Measurements from ENCODE around the gene GALNT12. TPM values are rescaled to one million over a fixed set of nuclear protein-coding genes. Genes with fewer than 3 reads are reported as not detected.

The GALNT12 gene
- total RNA-seq, 1 donor from 2014 or later, result 28.6 TPM

Other genes with a start within 250 kb of the GALNT12 start
- 0.29 TPM for gene GABBR2, start 98.7 kb upstream of the GALNT12 start, total RNA-seq
- gene ANKS6, start 11.1 kb upstream of the GALNT12 start, total RNA-seq, result 22.6 TPM
- 46.2 TPM for gene COL15A1, start 136.2 kb downstream of the GALNT12 start, total RNA-seq

All from mucosa of gallbladder (tissue), 1 donor.